ENCODE results near the gene STMN3. TPM values are rescaled to one million over a fixed set of nuclear protein-coding genes. Genes with fewer than 3 reads are reported as not detected.
A peak's percentile ranks its signal among the peaks of the same experiment; 100 is the strongest.

STMN3 gene
- total and polyA plus RNA-seq, 2 of the 8 experiments (the other 6 are each of a cell fraction or from before 2014, with no cell fraction given), result 51.5 to 63.1 TPM

DNA sequence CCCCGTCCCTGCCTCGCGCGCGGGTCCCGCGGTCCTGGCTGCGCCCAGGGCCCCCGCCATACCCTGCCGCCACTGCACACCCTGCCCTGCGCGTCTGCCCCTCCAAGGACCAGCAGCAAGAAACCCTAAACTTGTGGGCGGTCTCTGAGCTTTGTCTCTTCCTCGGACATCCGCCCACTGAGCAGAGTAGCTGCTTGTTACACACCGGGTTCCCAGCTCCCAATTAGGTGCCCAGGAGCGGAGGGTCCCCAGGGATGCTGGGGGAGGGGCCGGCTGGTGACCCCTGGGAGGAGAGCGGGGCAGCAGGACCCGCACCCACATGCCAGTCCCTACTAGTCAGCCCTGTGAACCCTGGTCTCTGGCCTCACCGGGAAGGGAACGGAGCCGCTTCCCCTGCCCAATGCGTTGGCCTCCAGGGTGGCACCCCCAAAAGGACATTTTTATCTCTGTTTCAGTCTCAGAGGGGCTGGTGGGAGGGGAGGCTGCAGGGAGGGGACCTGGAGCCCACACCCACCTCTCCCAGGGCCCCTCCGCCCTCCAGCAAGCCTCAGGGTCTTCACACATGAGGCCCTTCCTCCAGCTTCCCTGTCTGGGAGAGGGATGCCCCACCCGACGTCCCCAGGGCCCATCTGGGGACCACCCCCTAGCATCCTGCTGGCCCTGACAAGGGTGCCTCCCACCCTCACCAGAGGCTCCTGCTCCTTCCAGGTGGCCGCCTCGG lies 10.5 kb downstream of the STMN3 start:
- H3K79me1 ChIP-seq (ENCODE audit: low read depth, low read length), result no peaks in the 10 kb centered on the region
- peak overlapping the region; percentile 39 for H4K8ac ChIP-seq (ENCODE audit: extremely low read depth, insufficient read depth, low read length)
- CTCF ChIA-PET (ENCODE audit: partially characterized antibody), result interaction anchor here (0.7 to 4.0 kb wide), 15 partner anchors 9 to 159 kb away, joined by 3 to 28 read pairs (median 5); partner anchors contain the start of genes PTK6 and STMN3
- WGBS, 2 experiments (ENCODE audit: extremely low coverage in 1 of 2, insufficient coverage in 1 of 2, insufficient read length in 1 of 2, insufficient replicate concordance in 2 of 2, low coverage in 1 of 2, low lambda C conversion rate in 2 of 2, missing lambda C conversion rate in 1 of 2), result 23% methylated on average over 20 of the region's 29 CpGs; no CpG with 5 or more reads in 1 of the 2 experiments
- H2AFZ ChIP-seq (ENCODE audit: low read length), result no peak overlapping the region
- no peak overlapping the region for H4K91ac ChIP-seq (replicated peaks; ENCODE audit: insufficient read length, low read length)
- DNase-seq (ENCODE audit: low read depth in 1 of 2, low spot score in 2 of 2), result peak in 1 of 2 experiments; percentile 67
- no peaks in the 10 kb centered on the region for H3K9me3 ChIP-seq (ENCODE audit: insufficient read depth in 2 of 2, low read depth in 1 of 2, low read length in 1 of 2)
- H2BK15ac ChIP-seq (ENCODE audit: low read length), result no peak overlapping the region
- H2BK5ac ChIP-seq (ENCODE audit: low read depth, low read length), result no peak overlapping the region; the same call in 1 of the 2 replicates
- H4K5ac ChIP-seq (ENCODE audit: insufficient read length, low read depth, low read length), result no peak overlapping the region
- peak; percentile 2 for TF ChIP-seq TAF7 (optimal IDR thresholded peaks at IDR 0.05; ENCODE audit: borderline replicate concordance, low read depth, low read length)
- TF ChIP-seq RFX5 (IDR thresholded peaks at IDR 0.05; ENCODE audit: borderline replicate concordance, low read depth, low read length), result no peak
- peak; percentile 26 for TF ChIP-seq EZH2 (IDR thresholded peaks at IDR 0.05; ENCODE audit: low read depth, low read length, severe bottlenecking)
- 0 out of 2 replicates have a peak, but pooled peaks have one; percentile 10 for TF ChIP-seq PHF8 (conservative IDR thresholded peaks at IDR 0.05; ENCODE audit: low read depth, low read length)
- 0 out of 2 replicates have a peak, but pooled peaks have one; percentile 31 for TF ChIP-seq RBBP5 (IDR thresholded peaks at IDR 0.05; ENCODE audit: borderline replicate concordance, low read depth, low read length)
- TF ChIP-seq POLR2A (IDR thresholded peaks at IDR 0.05; ENCODE audit: control extremely low read depth in 1 of 2, low read depth in 2 of 2, low read length in 2 of 2), result peak in 1 of 2 experiments; percentile 60; a peak in 1 of 3 replicates
- no peaks in the 10 kb centered on the region for H3K36me3 ChIP-seq (ENCODE audit: control insufficient read depth in 2 of 4, insufficient read depth in 4 of 4, low read length in 3 of 4)
- 0 out of 2 replicates have a peak overlapping the region, but pooled peaks have one; percentile 32 for H2BK20ac ChIP-seq (ENCODE audit: low read length)
- H3K79me2 ChIP-seq (ENCODE audit: control insufficient read depth in 1 of 2, insufficient read depth in 2 of 2, low read length in 2 of 2), result no peaks in the 10 kb centered on the region
- peak overlapping the region; percentile 39 for H3K4ac ChIP-seq (replicated peaks; ENCODE audit: insufficient read length, low read depth, low read length)
- no peaks in the 10 kb centered on the region; a peak in 1 of 7 replicates for H3K27me3 ChIP-seq (replicated peaks in 1 of 4; ENCODE audit: control insufficient read depth in 3 of 4, extremely low read depth in 1 of 4, insufficient read depth in 3 of 4, low read length in 3 of 4)
- H2BK120ac ChIP-seq (replicated peaks; ENCODE audit: low read depth, low read length), result no peak overlapping the region
- no peak for FAIRE-seq
- H3K4me1 ChIP-seq (replicated peaks in 1 of 4; ENCODE audit: control insufficient read depth in 3 of 4, insufficient read depth in 4 of 4, low read length in 3 of 4), result peaks cover 0 to 16% (median 1%) of the 10 kb centered on the region in 4 experiments; a peak in 3 of 7 replicates
- H3K4me2 ChIP-seq (ENCODE audit: insufficient read depth in 1 of 2, low read depth in 2 of 2, low read length in 2 of 2), result peak overlapping the region; percentile 65 to 73
- H3K23me2 ChIP-seq (ENCODE audit: low read depth, low read length), result peaks cover 7% of the 10 kb centered on the region; the same call in 1 of the 2 replicates
- POLR2A ChIA-PET (ENCODE audit: partially characterized antibody), result interaction anchor here (0.6 to 2.5 kb wide), 12 partner anchors 9 to 265 kb away, joined by 3 to 15 read pairs (median 4); partner anchors contain the start of genes ARFRP1, GMEB2, RTEL1 and STMN3
- H3K4me3 ChIP-seq (ENCODE audit: extremely low read depth in 1 of 4, insufficient read depth in 2 of 4, low read depth in 3 of 4, low read length in 4 of 4), result peak overlapping the region; percentile 31 to 67 (median 49)
- H3K18ac ChIP-seq (ENCODE audit: extremely low read depth, low read length), result peak overlapping the region; percentile 71; the same call in 1 of the 2 replicates
- H3K23ac ChIP-seq (ENCODE audit: insufficient read length), result no peak overlapping the region
- H3K14ac ChIP-seq (ENCODE audit: insufficient read length), result no peak overlapping the region
- peaks cover 0 to 6% of the 10 kb centered on the region in 2 experiments for H4K20me1 ChIP-seq (replicated peaks in 1 of 2; ENCODE audit: control insufficient read depth in 1 of 2, insufficient read depth in 2 of 2, low read length in 2 of 2)
- no peak overlapping the region; the same call in 1 of the 2 replicates for H2AK5ac ChIP-seq (ENCODE audit: low read depth, low read length)
- H3K9ac ChIP-seq (replicated peaks in 1 of 4; ENCODE audit: extremely low read depth in 1 of 4, low read depth in 3 of 4, low read length in 3 of 4), result peak overlapping the region in 3 of 4 experiments; percentile 60 to 92 (median 74); a peak in 5 of 7 replicates
- H2BK12ac ChIP-seq (ENCODE audit: low read depth, low read length), result no peak overlapping the region
- H3K27ac ChIP-seq (ENCODE audit: low read depth, low read length), result peak overlapping the region; percentile 28; the same call in 1 of the 2 replicates
- H3K56ac ChIP-seq (replicated peaks; ENCODE audit: insufficient read length, low read depth, low read length), result no peak overlapping the region

Measured in H1 (cell line).